Nephron progenitor cell (in vitro differentiated cells): ENCODE measurements around the gene SPTLC3.
A peak's percentile ranks its signal among the peaks of the same experiment; 100 is the strongest.

Experiments
- DNase-seq: peaks from one replicate; pipeline ENCODE4 v3.0.0; 2021
- H3K27ac Mint-ChIP-seq: 2 replicates; pipeline ENCODE4 v1.8.0; 2021; ENCODE audit warnings: mild to moderate bottlenecking, moderate library complexity, mixed read lengths
- H3K27me3 Mint-ChIP-seq: 2 replicates; pipeline ENCODE4 v1.8.0; 2021; ENCODE audit warnings: mild to moderate bottlenecking, low read depth, mixed read lengths; ENCODE audit not compliant: poor library complexity
- H3K36me3 Mint-ChIP-seq: 2 replicates; pipeline ENCODE4 v1.8.0; 2021; ENCODE audit warnings: low read depth, mixed read lengths
- H3K4me1 Mint-ChIP-seq: 2 replicates; pipeline ENCODE4 v1.8.0; 2021; ENCODE audit warnings: mixed read lengths
- H3K4me3 Mint-ChIP-seq: 2 replicates; pipeline ENCODE4 v1.8.0; 2021; ENCODE audit warnings: mild to moderate bottlenecking, moderate library complexity, mixed read lengths
- H3K9me3 Mint-ChIP-seq: 2 replicates; pipeline ENCODE4 v1.8.0; 2021; ENCODE audit warnings: mild to moderate bottlenecking, moderate library complexity, mixed read lengths
- CTCF ChIP-seq: fragments of 200-600 bp; sonication (generic); IDR thresholded peaks from 2 replicates; pipeline ENCODE4 v1.5.0; 2021; ENCODE audit warnings: antibody characterized with exemption

SPTLC3 gene

DNA sequence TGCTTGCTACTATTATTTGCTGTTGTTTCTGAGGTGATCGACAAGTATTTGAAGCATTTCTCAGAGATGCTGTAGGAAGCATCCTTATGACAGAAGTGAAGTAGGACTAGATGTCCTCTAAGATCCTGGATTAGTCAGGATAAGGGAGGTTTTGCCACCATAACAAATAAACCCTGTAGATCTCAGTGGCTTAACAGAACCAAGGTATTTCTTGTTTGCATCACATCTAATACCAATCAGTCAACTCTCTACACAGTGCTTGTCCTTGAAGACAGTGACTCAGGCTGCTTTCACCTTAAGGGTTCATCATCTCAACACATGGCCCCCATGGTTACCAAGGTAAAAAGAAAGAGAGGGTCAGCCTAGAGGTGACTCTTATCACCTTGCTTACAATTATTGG lies 119.4 kb downstream of the SPTLC3 start:
- H3K4me3 Mint-ChIP-seq = no peak overlapping the region
- no peak overlapping the region for H3K27ac Mint-ChIP-seq
- peaks cover 34% of the 10 kb centered on the region for H3K36me3 Mint-ChIP-seq
- no peaks in the 10 kb centered on the region for H3K27me3 Mint-ChIP-seq
- peaks cover 11% of the 10 kb centered on the region for H3K9me3 Mint-ChIP-seq
- TF ChIP-seq CTCF = no peak
- no peak for DNase-seq
- peaks cover 31% of the 10 kb centered on the region for H3K4me1 Mint-ChIP-seq

DNA sequence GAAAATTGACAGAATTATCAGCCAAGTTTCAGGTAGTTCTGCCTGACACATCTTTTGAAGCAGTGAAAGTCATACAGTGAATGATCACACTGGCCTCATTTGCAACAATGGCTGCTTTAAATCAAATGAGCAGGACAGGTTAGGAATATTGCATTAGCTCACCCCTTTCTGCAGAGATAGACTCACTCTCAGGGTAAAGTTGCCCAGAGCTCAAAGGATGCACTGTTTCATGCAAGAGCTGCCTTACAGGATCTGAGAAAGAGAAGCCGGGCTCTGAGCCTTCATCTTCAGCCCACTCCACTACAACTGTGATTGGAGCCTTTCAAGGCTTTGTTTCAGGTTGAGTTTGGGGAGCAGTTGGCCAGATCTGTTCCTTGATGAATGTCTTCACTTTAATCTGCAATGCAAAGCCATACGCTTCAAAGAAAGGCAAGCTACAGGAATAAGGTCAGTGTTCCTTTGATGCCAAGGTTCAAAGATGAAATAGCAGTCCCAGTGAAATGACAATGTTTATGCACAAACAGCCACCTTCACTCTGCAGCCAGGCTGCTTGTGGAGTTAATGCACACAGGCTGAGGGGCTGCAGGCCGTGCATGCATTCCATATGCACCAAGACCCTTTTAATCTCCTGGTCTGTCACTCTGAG lies 121.4 kb downstream of the SPTLC3 start:
- Mint-ChIP-seq H3K4me3 (no peak overlapping the region), H3K9me3 (peaks cover 11% of the 10 kb centered on the region), H3K27ac (no peak overlapping the region), H3K27me3 (no peaks in the 10 kb centered on the region), H3K36me3 (peaks cover 35% of the 10 kb centered on the region), H3K4me1 (peaks cover 32% of the 10 kb centered on the region)
- no peak for DNase-seq
- no peak for TF ChIP-seq CTCF

GRCh38 chr20:13130707-13131103 lies 121.9 kb downstream of the SPTLC3 start:
- no peak for DNase-seq
- Mint-ChIP-seq H3K4me3 (no peak overlapping the region), H3K4me1 (peaks cover 32% of the 10 kb centered on the region), H3K27ac (no peak overlapping the region), H3K36me3 (peaks cover 34% of the 10 kb centered on the region), H3K27me3 (no peaks in the 10 kb centered on the region), H3K9me3 (peaks cover 11% of the 10 kb centered on the region)
- no peak for TF ChIP-seq CTCF

DNA sequence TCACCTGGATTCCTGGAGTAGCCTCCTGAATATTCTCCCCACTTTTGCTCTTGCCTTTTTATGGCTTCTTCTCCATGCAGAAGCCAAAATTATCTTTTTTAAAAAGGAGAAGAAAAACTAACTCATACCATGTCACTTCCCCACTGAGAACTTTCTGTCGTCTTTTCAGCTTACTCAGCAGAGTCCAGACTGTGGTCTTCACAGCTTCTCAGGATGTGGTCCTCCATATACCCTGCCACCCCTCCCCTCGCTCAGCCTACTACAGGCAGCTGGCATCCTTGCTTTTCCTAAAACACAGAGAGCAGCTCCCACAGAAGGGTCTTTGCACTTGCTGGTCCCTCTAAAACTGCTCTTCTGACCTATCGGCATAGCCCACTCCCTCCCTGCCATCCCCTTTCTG lies 122.9 kb downstream of the SPTLC3 start:
- peaks cover 11% of the 10 kb centered on the region for H3K9me3 Mint-ChIP-seq
- no peak overlapping the region for H3K27ac Mint-ChIP-seq

DNA sequence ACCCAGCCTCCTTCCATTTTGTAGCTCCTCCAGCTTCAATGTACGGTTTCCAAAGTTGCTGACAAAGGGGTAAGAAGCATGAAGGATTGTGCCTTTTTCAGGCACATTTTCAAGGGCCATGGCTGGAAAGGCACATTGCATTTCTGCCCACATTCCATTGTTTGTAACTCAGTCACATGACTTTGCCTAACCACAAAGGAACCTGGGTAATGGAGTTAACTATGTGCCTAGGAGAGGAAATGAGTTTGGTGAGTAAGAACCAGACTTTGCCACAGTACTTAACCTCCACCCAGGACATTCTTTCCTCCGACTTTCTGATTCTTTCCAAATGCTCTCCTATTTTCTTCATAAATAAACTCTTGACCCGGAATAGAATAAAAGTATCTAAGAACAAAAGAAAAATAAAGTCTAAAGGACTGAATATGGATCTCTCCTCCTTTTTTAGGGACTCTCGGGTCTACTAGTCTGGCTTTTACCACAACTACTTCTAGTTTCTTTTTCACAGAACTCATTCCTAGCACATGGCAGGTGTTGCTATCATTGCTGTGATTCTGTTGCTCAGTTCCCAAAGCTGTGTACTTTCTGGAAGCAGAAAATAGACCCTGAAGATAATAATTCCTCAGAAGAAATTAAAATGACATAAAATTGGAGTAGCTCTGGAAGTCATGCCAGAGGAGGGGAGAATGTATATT lies 130.8 kb downstream of the SPTLC3 start:
- DNase-seq = no peak
- H3K36me3 Mint-ChIP-seq = peaks cover 9% of the 10 kb centered on the region
- H3K27ac Mint-ChIP-seq = peak overlapping the region; percentile 23
- no peak overlapping the region for H3K4me3 Mint-ChIP-seq
- H3K4me1 Mint-ChIP-seq = peaks cover 43% of the 10 kb centered on the region
- no peak for TF ChIP-seq CTCF
- no peaks in the 10 kb centered on the region for H3K27me3 Mint-ChIP-seq
- H3K9me3 Mint-ChIP-seq = peaks cover 7% of the 10 kb centered on the region

More for the DNA sequence above, 122.9 kb downstream of the SPTLC3 start:
- no peak for DNase-seq
- Mint-ChIP-seq H3K36me3 (peaks cover 26% of the 10 kb centered on the region), H3K4me3 (no peak overlapping the region), H3K27me3 (no peaks in the 10 kb centered on the region), H3K4me1 (peaks cover 32% of the 10 kb centered on the region)
- TF ChIP-seq CTCF = no peak

DNA sequence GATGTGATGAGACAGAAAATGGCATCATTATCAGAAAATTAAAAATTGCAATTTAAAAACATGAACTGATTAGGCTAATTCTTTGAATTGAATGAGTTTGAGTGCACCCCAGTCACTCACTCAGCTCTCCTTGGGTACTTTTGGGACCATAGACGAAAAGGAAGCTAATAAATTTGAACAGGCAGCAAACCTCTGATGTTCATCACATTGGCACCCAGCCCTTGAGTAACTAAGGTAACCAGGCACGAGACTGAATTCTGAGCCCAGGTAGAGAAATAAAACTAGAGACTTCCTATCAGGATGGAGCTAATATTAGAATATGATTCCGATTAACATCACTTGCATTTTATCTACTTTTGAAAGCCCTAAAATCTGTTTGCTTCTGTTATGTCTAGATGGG lies 131.4 kb downstream of the SPTLC3 start:
- peaks cover 43% of the 10 kb centered on the region for H3K4me1 Mint-ChIP-seq
- H3K36me3 Mint-ChIP-seq = peaks cover 11% of the 10 kb centered on the region
- no peak for DNase-seq
- TF ChIP-seq CTCF = no peak
- H3K9me3 Mint-ChIP-seq = peaks cover 11% of the 10 kb centered on the region
- no peaks in the 10 kb centered on the region for H3K27me3 Mint-ChIP-seq
- H3K4me3 Mint-ChIP-seq = no peak overlapping the region
- no peak overlapping the region for H3K27ac Mint-ChIP-seq
